HUES6 (cell line): ENCODE results near the gene PCNX2.
"Not testable (repeated sequence)": the region's sequence is repeated elsewhere in the genome, so short reads cannot be mapped to it uniquely, and the experiment has no call there.

Source experiments
- H3K27ac ChIP-seq: 2 replicates; pipeline ENCODE4 v1.7.0; 2013; ENCODE audit warnings: low read depth, mild to moderate bottlenecking, low read length, inconsistent platforms
- H3K27me3 ChIP-seq: 2 replicates; pipeline ENCODE4 v1.6.1; 2013; ENCODE audit warnings: low read length; ENCODE audit not compliant: control insufficient read depth, insufficient read depth
- H3K36me3 ChIP-seq: 2 replicates; pipeline ENCODE4 v1.6.1; 2013; ENCODE audit warnings: low read length; ENCODE audit not compliant: control insufficient read depth, insufficient read depth
- H3K4me1 ChIP-seq: 2 replicates; pipeline ENCODE4 v1.6.1; 2013; ENCODE audit warnings: low read length; ENCODE audit not compliant: control insufficient read depth, insufficient read depth
- H3K4me3 ChIP-seq: 2 replicates; pipeline ENCODE4 v1.5.1; 2013; ENCODE audit warnings: low read depth, low read length
- H3K9ac ChIP-seq: one replicate; pipeline ENCODE4 v1.6.1; 2013; ENCODE audit warnings: mild to moderate bottlenecking, low read length
- H3K9me3 ChIP-seq: 2 replicates; pipeline ENCODE4 v1.6.1; 2013; ENCODE audit warnings: low read depth, low read length; ENCODE audit not compliant: control insufficient read depth, insufficient read depth

PCNX2 gene

GRCh38 chr1:233015965-233016364, 279.6 kb downstream of the PCNX2 start:
- Histone ChIP-seq H3K9ac (no peak overlapping the region), H3K27ac (no peak overlapping the region), H3K9me3 (no peaks in the 10 kb centered on the region), H3K4me1 (peaks cover 12% of the 10 kb centered on the region; the same call in 1 of the 2 replicates), H3K27me3 (no peaks in the 10 kb centered on the region), H3K36me3 (peaks cover 40% of the 10 kb centered on the region), H3K4me3 (no peak overlapping the region)

GRCh38 chr1:233012021-233012420, 283.5 kb downstream of the PCNX2 start:
- H3K4me3 ChIP-seq: no peak overlapping the region
- H3K36me3 ChIP-seq: peaks cover 42% of the 10 kb centered on the region
- no peaks in the 10 kb centered on the region for H3K9me3 ChIP-seq
- H3K9ac ChIP-seq: no peak overlapping the region
- no peaks in the 10 kb centered on the region for H3K27me3 ChIP-seq
- H3K4me1 ChIP-seq: no peaks in the 10 kb centered on the region
- no peak overlapping the region for H3K27ac ChIP-seq

- Histone ChIP-seq H3K9me3 (no peaks in the 10 kb centered on the region), H3K27me3 (no peaks in the 10 kb centered on the region), H3K36me3 (peaks cover 43% of the 10 kb centered on the region), H3K27ac (no peak overlapping the region), H3K4me1 (no peaks in the 10 kb centered on the region; the same call in 1 of the 2 replicates), H3K4me3 (no peak overlapping the region), H3K9ac (no peak overlapping the region)
Observed at GRCh38 chr1:233010146-233010545, 285.4 kb downstream of the PCNX2 start.

- Histone ChIP-seq H3K4me3 (no peak overlapping the region), H3K9me3 (no peaks in the 10 kb centered on the region), H3K9ac (no peak overlapping the region), H3K27me3 (no peaks in the 10 kb centered on the region), H3K27ac (no peak overlapping the region), H3K4me1 (no peaks in the 10 kb centered on the region; the same call in 1 of the 2 replicates), H3K36me3 (peaks cover 16% of the 10 kb centered on the region)
Observed at GRCh38 chr1:233006541-233006973, 289.0 kb downstream of the PCNX2 start.

GRCh38 chr1:233006108-233006507, 289.4 kb downstream of the PCNX2 start:
- no peaks in the 10 kb centered on the region for H3K27me3 ChIP-seq
- H3K27ac ChIP-seq: no peak overlapping the region
- peaks cover 17% of the 10 kb centered on the region for H3K36me3 ChIP-seq
- H3K4me3 ChIP-seq: no peak overlapping the region
- no peaks in the 10 kb centered on the region for H3K9me3 ChIP-seq
- no peaks in the 10 kb centered on the region; the same call in 1 of the 2 replicates for H3K4me1 ChIP-seq
- H3K9ac ChIP-seq: no peak overlapping the region

GRCh38 chr1:233005703-233006102, 289.8 kb downstream of the PCNX2 start:
- Histone ChIP-seq H3K9ac (no peak overlapping the region), H3K27me3 (no peaks in the 10 kb centered on the region), H3K27ac (no peak overlapping the region), H3K4me1 (no peaks in the 10 kb centered on the region; the same call in 1 of the 2 replicates), H3K4me3 (no peak overlapping the region), H3K36me3 (peaks cover 19% of the 10 kb centered on the region), H3K9me3 (no peaks in the 10 kb centered on the region)

GRCh38 chr1:233005156-233005555, 290.4 kb downstream of the PCNX2 start:
- Histone ChIP-seq H3K36me3 (peaks cover 24% of the 10 kb centered on the region), H3K9ac (no peak overlapping the region), H3K4me1 (no peaks in the 10 kb centered on the region; the same call in 1 of the 2 replicates), H3K4me3 (no peak overlapping the region), H3K27ac (no peak overlapping the region), H3K9me3 (no peaks in the 10 kb centered on the region), H3K27me3 (no peaks in the 10 kb centered on the region)

GRCh38 chr1:233004451-233004850, 291.1 kb downstream of the PCNX2 start:
- Histone ChIP-seq H3K27ac (no peak overlapping the region), H3K27me3 (no peaks in the 10 kb centered on the region), H3K4me1 (no peaks in the 10 kb centered on the region; the same call in 1 of the 2 replicates), H3K9me3 (no peaks in the 10 kb centered on the region), H3K4me3 (no peak overlapping the region), H3K36me3 (peaks cover 30% of the 10 kb centered on the region), H3K9ac (no peak overlapping the region)

GRCh38 chr1:233003638-233004037, 291.9 kb downstream of the PCNX2 start:
- not testable (repeated sequence) for H3K27me3 ChIP-seq, H3K4me3 ChIP-seq, H3K4me1 ChIP-seq, H3K9me3 ChIP-seq, H3K9ac ChIP-seq, H3K27ac ChIP-seq
- peaks cover 31% of the 10 kb centered on the region for H3K36me3 ChIP-seq

GRCh38 chr1:232999956-233000625, 295.4 kb downstream of the PCNX2 start:
- H3K27me3 ChIP-seq: no peaks in the 10 kb centered on the region
- H3K4me1 ChIP-seq: no peaks in the 10 kb centered on the region
- H3K27ac ChIP-seq: no peak overlapping the region
- H3K36me3 ChIP-seq: peaks cover 51% of the 10 kb centered on the region
- peaks cover 7% of the 10 kb centered on the region; the same call in 1 of the 2 replicates for H3K9me3 ChIP-seq
- H3K9ac ChIP-seq: no peak overlapping the region
- no peak overlapping the region for H3K4me3 ChIP-seq

GRCh38 chr1:232998646-232999045, 296.9 kb downstream of the PCNX2 start:
- H3K4me1 ChIP-seq: no peaks in the 10 kb centered on the region
- no peaks in the 10 kb centered on the region for H3K27me3 ChIP-seq
- H3K9me3 ChIP-seq: peaks cover 21% of the 10 kb centered on the region
- no peak overlapping the region for H3K9ac ChIP-seq
- H3K4me3 ChIP-seq: no peak overlapping the region
- H3K27ac ChIP-seq: no peak overlapping the region
- H3K36me3 ChIP-seq: peaks cover 63% of the 10 kb centered on the region
